GM03348 (cell line): ENCODE results near the gene LRRC19.

Experiments used
- DNase-seq: peaks from one replicate; pipeline ENCODE4 v3.0.0; 2012; ENCODE audit warnings: low spot score

Gene LRRC19

DNA sequence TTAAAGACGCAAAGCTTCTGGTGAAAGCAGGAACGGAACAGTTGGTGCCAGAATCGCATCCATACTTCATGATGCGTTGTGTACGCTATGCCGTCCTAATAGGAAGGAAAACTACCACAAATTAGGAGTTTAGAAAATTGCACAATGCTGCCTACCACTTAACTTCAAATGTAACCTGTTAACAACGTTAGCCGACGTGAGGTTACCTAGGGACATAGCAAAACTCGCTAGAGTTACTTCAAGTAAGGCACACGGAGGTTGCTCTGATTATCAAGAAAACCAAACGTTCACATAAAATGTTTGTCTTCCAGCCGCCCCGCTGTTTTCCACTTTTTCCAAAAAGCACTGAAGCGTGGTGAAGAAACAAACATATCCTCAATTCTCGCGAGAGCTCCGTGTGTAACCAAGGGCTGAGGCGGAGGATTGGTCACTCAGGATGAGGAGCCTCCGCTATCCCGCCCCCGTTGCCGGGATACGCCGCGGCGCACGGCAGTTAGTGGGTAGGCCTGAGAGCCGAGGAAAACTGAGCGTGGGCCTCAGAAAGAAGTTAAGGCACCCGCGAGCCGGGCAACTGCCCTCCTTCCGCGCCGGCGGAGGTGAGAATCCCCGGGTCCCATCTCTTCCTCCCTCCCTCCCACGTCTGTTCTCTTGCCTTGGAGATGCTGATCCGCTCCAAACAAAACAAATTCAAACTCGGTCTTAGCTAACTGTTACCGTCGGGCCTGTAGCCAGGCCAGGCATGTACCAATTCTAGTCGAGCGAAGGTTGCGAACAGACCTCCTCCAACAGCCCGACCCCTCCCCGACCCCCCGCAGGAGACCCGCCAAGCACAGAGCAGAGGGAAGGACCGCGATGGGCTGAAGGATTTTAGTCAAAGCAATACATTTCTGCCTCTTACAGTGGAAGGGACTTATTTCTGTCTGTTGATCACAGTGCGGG is 49.3 kb downstream of the LRRC19 start, which contains the start of gene IFT74:
IFT74 (plus strand) TSS at position 492 of the 939 bp plus-strand sequence. CDS start 5,556 bp downstream, outside the sequence.
- DNase-seq, result peak; percentile 99

DNA sequence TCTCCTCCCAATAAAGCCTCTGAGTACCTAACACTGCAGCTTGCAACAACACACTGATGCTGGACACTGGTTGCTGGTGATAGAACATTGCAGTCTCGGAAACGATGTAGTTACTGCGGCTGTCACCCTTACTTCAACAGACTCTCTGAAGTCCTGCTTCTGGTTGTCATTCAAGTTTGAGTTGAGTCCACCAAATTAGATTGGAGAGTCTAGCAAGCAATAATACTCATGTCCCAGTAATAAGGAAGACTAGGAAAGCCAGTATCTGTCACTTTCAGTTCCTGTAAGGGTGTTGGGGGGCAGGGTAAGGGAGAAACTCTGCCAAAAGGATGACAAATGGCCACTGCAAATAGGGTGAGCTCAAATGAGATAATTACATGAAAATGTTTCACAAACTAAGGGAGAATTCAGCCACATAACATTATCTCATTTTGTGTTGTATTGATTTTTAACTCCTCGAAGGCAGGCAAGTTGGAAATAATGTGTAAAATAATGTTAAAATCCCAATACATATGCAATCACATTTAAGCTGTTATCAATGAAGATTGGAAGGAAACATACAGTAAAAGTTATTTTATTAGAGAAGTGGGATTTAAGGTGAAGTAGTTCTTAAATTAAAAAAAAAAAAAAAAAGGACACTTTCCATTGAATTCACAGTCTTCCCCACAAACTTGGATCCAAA is 50.1 kb downstream of the LRRC19 start:
- peak; percentile 35 for DNase-seq

DNA sequence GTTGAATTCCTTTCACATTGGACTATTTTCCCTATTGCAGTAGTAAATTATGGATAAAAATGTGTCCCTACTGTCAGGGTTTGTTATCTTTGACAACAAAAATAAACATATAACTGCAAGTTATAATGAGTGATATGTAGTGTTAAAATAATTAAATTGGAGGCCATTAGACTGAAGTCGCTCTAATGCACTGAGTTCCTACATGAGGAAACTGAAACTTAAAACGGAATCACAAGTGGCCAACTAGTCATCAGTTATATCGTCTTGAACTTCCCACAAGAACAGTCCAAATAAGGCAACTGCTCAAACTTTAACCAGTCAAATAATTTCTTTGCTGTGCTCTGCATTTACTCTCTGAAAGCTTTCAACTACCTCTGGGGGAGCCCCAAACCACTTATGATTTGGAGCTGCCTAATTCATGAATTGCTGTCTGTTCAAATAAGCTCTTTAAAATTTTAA is 51.4 kb downstream of the LRRC19 start:
- DNase-seq, result no peak

DNA sequence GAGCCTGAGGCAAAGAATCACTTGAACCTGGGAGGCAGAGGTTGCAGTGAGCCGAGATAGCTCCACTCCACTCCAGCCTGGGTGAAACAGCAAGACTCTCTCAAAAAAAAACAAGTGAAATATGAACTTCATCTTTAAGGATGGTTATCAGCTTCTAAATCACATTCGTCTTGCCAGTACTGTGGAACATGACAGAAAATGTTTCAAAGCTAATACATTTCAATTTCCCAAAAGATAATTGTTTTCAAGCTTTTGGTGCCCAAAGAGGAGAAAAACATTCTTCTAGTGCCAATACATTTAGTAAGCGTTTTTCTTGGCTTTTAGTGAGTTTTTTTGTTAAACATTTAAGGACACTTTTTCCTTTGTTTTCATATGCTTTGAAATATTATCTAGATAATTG is 53.7 kb downstream of the LRRC19 start:
- no peak for DNase-seq

DNA sequence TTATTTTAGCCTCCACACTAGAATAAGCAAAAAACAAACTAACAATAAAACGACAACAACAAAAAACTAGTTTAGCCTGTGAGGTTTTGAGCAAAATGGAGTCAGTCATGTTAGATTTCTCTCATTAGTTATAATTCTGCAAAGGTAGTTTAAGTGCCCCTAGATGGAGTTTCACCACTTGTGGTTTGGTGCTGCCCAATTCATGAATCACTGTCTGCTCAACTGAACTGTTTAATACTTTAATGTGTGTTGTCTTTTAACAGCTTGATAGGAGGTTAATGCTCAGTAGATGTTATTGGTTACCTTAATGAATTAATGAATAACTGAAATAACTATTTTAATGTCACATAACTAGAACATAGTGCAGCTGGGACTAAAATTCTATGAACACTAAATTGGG is 55.0 kb downstream of the LRRC19 start:
- no peak for DNase-seq

DNA sequence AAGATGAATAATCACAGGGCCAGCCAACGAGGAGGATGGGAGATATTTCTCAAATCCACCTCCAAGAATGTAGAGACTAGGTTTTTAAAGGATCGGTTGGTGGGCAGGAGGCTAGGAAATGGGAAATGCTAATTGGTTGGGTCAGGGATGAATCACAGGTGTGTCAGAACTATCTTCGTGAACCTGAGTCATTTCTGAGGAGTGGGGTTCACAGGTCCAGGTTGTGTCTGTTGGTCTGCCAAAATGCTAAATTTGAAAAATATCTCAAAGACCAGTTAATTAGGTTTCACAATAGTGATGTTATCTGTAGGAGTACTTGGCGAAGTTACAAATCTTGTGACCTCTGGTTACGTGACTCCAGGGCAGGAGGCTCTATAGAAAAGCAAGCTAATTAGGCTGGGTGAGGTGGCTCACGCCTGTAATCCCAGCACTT is 55.8 kb downstream of the LRRC19 start:
- no peak for DNase-seq

DNA sequence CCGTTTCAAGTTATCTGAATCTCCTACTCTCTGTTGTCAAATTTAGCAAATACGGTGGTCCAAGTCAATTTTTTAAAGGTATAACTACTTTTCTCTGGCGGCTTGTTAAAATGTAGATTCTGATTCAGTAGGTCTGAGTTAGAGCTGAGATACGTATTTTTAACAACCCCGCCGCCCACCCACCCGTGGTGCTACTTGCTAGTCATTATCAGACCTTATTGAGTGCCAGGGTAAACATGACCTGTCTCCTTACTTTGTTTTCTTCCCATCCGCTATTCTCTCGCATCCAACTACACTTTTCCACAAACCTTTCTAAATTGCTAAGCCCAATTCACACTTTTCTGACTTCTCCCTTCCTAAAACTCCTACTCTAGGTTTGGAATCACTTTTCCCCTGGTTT is 57.7 kb downstream of the LRRC19 start:
- DNase-seq, result no peak

DNA sequence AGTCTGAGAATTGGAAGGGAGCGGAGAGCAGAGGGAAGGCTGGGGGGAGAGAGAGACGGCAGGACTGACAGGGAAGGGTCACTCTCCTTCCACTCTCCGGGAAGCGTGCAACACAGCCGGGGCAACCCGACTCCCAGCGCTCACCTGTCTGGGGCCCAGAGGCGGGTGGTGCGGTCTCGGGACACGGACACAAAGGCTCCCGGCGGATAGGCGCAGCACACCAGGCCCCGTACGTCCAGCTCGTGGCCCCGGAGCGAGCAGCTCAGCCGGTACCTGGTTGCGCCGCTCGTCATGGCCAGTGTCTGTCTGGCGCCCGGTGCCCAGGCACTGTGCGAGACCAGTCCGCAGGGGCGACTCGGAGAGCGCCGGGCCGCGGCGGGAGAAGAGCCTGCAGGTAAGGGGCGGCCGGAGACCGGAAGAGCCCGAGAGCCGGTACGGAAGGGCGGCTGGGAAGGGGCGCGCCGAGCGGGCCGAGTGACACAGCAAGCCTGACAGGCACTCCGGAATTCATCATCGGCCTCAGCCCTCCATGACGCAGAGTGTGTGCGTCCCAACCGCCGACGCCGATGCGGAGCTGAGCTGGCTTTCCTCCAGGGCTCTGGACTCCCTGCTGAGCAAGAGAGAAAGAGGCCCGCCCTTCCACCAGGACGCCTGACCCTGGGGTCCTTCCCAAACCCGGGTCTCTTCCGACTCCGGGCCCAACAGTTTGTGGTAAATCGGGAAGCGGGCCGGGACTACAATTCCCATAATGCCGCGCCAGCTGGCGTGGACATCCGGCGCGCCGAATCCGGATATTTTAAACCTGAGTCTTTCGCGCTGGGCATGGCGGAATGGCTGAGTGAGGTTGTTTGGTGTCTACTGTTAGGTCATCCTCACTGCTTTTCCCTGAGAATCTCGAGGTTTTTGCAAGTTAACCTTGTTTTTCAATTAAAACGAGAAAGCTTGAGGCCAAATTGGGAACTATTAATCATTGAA is 58.4 kb downstream of the LRRC19 start, which contains the start of gene PLAA:
PLAA (minus strand) TSS at position 490 of the 975 bp plus-strand sequence; CDS start at position 293, 197 bp downstream.
- DNase-seq, result peak; percentile 94

DNA sequence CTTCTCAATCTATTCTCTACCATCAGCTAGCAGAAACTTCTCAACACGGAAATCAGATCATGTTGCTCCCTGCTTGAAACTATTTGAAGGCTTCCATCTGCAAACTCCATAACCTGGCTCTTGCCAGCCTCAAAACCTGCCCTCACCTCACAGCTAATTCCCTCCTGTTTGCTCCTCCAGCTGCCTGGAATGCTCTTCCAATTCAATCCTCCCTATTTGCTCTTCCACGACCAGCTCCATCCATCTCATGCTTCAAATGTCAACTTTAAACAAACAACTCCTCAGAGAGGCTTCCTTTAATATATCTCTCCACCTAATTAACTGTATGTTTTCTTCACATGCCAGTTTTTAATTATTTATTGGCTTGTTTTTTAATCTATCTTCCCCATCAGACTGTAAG is 59.9 kb downstream of the LRRC19 start:
- no peak for DNase-seq
